Embryonic facial prominence (tissue), 1 donor: ENCODE results near the gene ACOX3.
"Not testable (repeated sequence)": the region's sequence is repeated elsewhere in the genome, so short reads cannot be mapped to it uniquely, and the experiment has no call there.

ENCODE experiments used
- DNase-seq: peaks from one replicate; pipeline ENCODE4 v3.0.0-alpha.2; 2016; ENCODE audit errors: extremely low spot score

The ACOX3 gene

GRCh38 chr4:8440492-8441311 is at the start of gene ACOX3, which contains the start of gene TRMT44:
TSS of gene ACOX3 (minus strand) at chr4:8440723. CDS start at chr4:8416521, 24,202 bp downstream.
TSS of gene TRMT44 (plus strand) at chr4:8440777. CDS start at chr4:8440823, 46 bp downstream.
- peak; percentile 81 for DNase-seq

GRCh38 chr4:8488791-8489369 is 48.4 kb upstream of the ACOX3 start:
- DNase-seq, result no peak

GRCh38 chr4:8486643-8487042 is 46.1 kb upstream of the ACOX3 start:
- DNase-seq, result not testable (repeated sequence)

GRCh38 chr4:8480221-8480620 is 39.7 kb upstream of the ACOX3 start:
- DNase-seq, result no peak

- no peak for DNase-seq
Observed at GRCh38 chr4:8478801-8479744, 38.5 kb upstream of the ACOX3 start.

- DNase-seq, result no peak
Observed at GRCh38 chr4:8478371-8478770, 37.8 kb upstream of the ACOX3 start.

GRCh38 chr4:8477676-8478075 is 37.2 kb upstream of the ACOX3 start:
- no peak for DNase-seq

GRCh38 chr4:8477095-8477635 is 36.6 kb upstream of the ACOX3 start:
- no peak for DNase-seq

- DNase-seq, result no peak
Observed at GRCh38 chr4:8475751-8476575, 35.4 kb upstream of the ACOX3 start.

- no peak for DNase-seq
Observed at GRCh38 chr4:8474856-8475255, 34.3 kb upstream of the ACOX3 start.

GRCh38 chr4:8473920-8474590 is 33.5 kb upstream of the ACOX3 start:
- no peak for DNase-seq

GRCh38 chr4:8473198-8473919 is 32.8 kb upstream of the ACOX3 start:
- DNase-seq, result no peak

GRCh38 chr4:8472689-8473197 is 32.2 kb upstream of the ACOX3 start:
- peak; percentile 51 for DNase-seq

GRCh38 chr4:8472158-8472688 is 31.7 kb upstream of the ACOX3 start:
- DNase-seq, result no peak

- DNase-seq, result no peak
Observed at GRCh38 chr4:8471211-8471875, 30.8 kb upstream of the ACOX3 start.

GRCh38 chr4:8470451-8471024 is 30.0 kb upstream of the ACOX3 start:
- DNase-seq, result no peak

- no peak for DNase-seq
Observed at GRCh38 chr4:8469550-8469949, 29.0 kb upstream of the ACOX3 start.
